ENCODE measurements around the gene PLD5.

Gene PLD5

DNA sequence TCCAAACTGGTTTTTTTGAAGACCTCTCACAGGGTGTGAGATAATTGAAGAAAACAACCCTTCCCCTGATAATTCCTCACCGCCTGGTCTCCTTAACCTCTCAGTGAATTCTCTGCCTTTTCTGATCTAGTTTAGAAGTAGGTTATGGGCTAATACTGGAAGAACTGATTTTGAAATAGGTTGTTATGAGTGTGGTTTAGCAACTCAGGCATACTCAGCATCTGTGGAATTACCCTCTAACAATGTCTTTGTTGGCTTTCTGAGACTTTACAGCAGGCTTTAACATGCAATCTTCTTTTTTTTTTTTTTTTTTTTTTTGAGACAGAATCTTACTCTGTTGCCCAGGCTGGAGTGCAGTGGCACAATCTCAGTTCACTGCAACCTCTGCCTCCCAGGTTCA lies 10.3 kb upstream of the PLD5 start:
- no peak for DNase-seq
- Histone ChIP-seq H3K4ac (ENCODE audit: low read depth in 1 of 2, low read length in 2 of 2) (no peak overlapping the region), H3K27ac (ENCODE audit: low read length, poor library complexity, severe bottlenecking) (no peak overlapping the region), H3K23ac (ENCODE audit: low read length in 2 of 2) (no peak overlapping the region), H3K9ac (ENCODE audit: low read length) (no peak overlapping the region), H3K4me3 (ENCODE audit: insufficient read depth in 1 of 2, low read depth in 1 of 2, low read length in 2 of 2) (no peak overlapping the region), H3K18ac (ENCODE audit: low read depth in 1 of 2, low read length in 2 of 2) (no peak overlapping the region), H2BK5ac (ENCODE audit: low read depth, low read length, poor library complexity, severe bottlenecking) (no peak overlapping the region), H3K79me1 (replicated peaks; ENCODE audit: low read length, poor library complexity, severe bottlenecking) (no peaks in the 10 kb centered on the region), H3K36me3 (ENCODE audit: control insufficient read depth in 1 of 2, insufficient read depth in 2 of 2, low read depth in 1 of 2, low read length in 2 of 2) (no peaks in the 10 kb centered on the region), H3K27me3 (ENCODE audit: control insufficient read depth in 1 of 2, insufficient read depth in 1 of 2, low read length in 2 of 2) (no peaks in the 10 kb centered on the region), H3K4me2 (ENCODE audit: low read length, poor library complexity, severe bottlenecking) (no peak overlapping the region), H3K4me1 (ENCODE audit: control insufficient read depth, insufficient read depth, low read depth, low read length) (peaks cover 2% of the 10 kb centered on the region), H2BK15ac (ENCODE audit: low read depth, poor library complexity, severe bottlenecking) (no peak overlapping the region), H4K8ac (ENCODE audit: low read length) (no peak overlapping the region), H2BK120ac (ENCODE audit: low read depth, low read length) (no peak overlapping the region), H3K14ac (ENCODE audit: low read length in 2 of 2) (no peak overlapping the region), H2BK12ac (ENCODE audit: low read length in 2 of 2) (no peak overlapping the region), H3K9me3 (ENCODE audit: control insufficient read depth, low read length) (peaks cover 4% of the 10 kb centered on the region), H2AK5ac (ENCODE audit: low read length, severe bottlenecking) (no peak overlapping the region), H4K91ac (ENCODE audit: low read length) (no peak overlapping the region), H2AFZ (ENCODE audit: low read depth, low read length) (no peak overlapping the region)
- no CpG with 5 or more reads among the region's 1 CpG for WGBS

DNA sequence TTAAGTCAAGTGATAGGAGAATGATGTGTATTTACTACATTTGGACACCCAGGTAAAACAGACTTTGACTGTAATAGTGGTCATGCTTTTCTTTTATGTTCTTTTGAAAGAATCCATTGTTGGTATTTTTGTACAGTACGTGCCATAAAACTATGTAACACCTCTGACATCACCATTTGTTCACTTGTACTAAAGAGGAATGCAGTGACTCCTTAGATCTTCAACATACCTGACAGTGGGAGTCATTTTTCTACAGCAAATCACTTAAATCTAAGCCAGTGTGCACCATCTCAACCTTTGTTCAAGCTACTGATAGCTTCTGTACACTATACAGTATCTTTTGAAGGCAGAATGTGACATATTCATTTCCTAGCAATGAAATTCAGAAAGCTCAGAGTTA lies 6.3 kb upstream of the PLD5 start:
- Histone ChIP-seq H4K8ac (ENCODE audit: low read length) (no peak overlapping the region), H3K23ac (ENCODE audit: low read length in 2 of 2) (no peak overlapping the region), H2BK15ac (ENCODE audit: low read depth, poor library complexity, severe bottlenecking) (no peak overlapping the region), H3K4me2 (ENCODE audit: low read length, poor library complexity, severe bottlenecking) (no peak overlapping the region), H3K4me3 (ENCODE audit: insufficient read depth in 1 of 2, low read depth in 1 of 2, low read length in 2 of 2) (no peak overlapping the region), H2AK5ac (ENCODE audit: low read length, severe bottlenecking) (no peak overlapping the region), H3K9me3 (ENCODE audit: control insufficient read depth, low read length) (no peaks in the 10 kb centered on the region), H3K79me1 (replicated peaks; ENCODE audit: low read length, poor library complexity, severe bottlenecking) (no peaks in the 10 kb centered on the region), H3K27me3 (ENCODE audit: control insufficient read depth in 1 of 2, insufficient read depth in 1 of 2, low read length in 2 of 2) (peaks cover 5 to 7% of the 10 kb centered on the region in 2 experiments), H3K4ac (ENCODE audit: low read depth in 1 of 2, low read length in 2 of 2) (no peak overlapping the region), H2BK12ac (ENCODE audit: low read length in 2 of 2) (no peak overlapping the region), H3K36me3 (ENCODE audit: control insufficient read depth in 1 of 2, insufficient read depth in 2 of 2, low read depth in 1 of 2, low read length in 2 of 2) (no peaks in the 10 kb centered on the region), H3K27ac (ENCODE audit: low read length, poor library complexity, severe bottlenecking) (no peak overlapping the region), H2AFZ (ENCODE audit: low read depth, low read length) (no peak overlapping the region), H3K18ac (ENCODE audit: low read depth in 1 of 2, low read length in 2 of 2) (no peak overlapping the region), H2BK5ac (ENCODE audit: low read depth, low read length, poor library complexity, severe bottlenecking) (no peak overlapping the region), H2BK120ac (ENCODE audit: low read depth, low read length) (no peak overlapping the region), H3K4me1 (ENCODE audit: control insufficient read depth, insufficient read depth, low read depth, low read length) (peaks cover 2% of the 10 kb centered on the region), H3K14ac (ENCODE audit: low read length in 2 of 2) (no peak overlapping the region), H3K9ac (ENCODE audit: low read length) (no peak overlapping the region), H4K91ac (ENCODE audit: low read length) (no peak overlapping the region)
- WGBS, result 45% methylated on average over 1 of the region's 1 CpG
- DNase-seq, result no peak

DNA sequence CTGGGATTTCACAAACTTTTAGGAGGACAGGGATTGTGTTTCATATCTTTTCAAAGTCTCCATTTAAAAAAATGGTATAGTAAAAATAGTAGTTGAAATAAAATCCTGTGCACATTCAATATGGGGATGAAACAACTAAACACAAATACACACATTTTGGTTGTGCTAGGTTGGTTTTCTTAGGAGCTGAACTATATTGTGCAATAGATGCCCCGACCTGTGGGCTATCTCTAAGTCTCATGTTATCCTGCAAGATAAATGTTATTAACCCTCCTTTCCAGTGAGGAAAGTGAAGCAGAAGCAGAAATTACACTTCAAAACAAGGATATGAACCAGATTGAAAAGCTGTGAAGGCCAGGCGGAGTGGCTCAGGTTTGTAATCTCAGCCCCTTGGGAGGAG lies 1.3 kb upstream of the PLD5 start:
- Histone ChIP-seq H2BK12ac (ENCODE audit: low read length in 2 of 2) (no peak overlapping the region), H4K8ac (ENCODE audit: low read length) (no peak overlapping the region), H3K27me3 (ENCODE audit: control insufficient read depth in 1 of 2, insufficient read depth in 1 of 2, low read length in 2 of 2) (peaks cover 40% of the 10 kb centered on the region in 2 experiments), H3K79me1 (replicated peaks; ENCODE audit: low read length, poor library complexity, severe bottlenecking) (no peaks in the 10 kb centered on the region), H2BK120ac (ENCODE audit: low read depth, low read length) (no peak overlapping the region), H2BK5ac (ENCODE audit: low read depth, low read length, poor library complexity, severe bottlenecking) (no peak overlapping the region), H3K18ac (ENCODE audit: low read depth in 1 of 2, low read length in 2 of 2) (no peak overlapping the region), H3K14ac (ENCODE audit: low read length in 2 of 2) (no peak overlapping the region), H3K9ac (ENCODE audit: low read length) (no peak overlapping the region), H3K4me1 (ENCODE audit: control insufficient read depth, insufficient read depth, low read depth, low read length) (peaks cover 16% of the 10 kb centered on the region), H2BK15ac (ENCODE audit: low read depth, poor library complexity, severe bottlenecking) (no peak overlapping the region), H3K4me2 (ENCODE audit: low read length, poor library complexity, severe bottlenecking) (no peak overlapping the region), H3K27ac (ENCODE audit: low read length, poor library complexity, severe bottlenecking) (no peak overlapping the region), H3K9me3 (ENCODE audit: control insufficient read depth, low read length) (no peaks in the 10 kb centered on the region), H3K23ac (ENCODE audit: low read length in 2 of 2) (no peak overlapping the region), H4K91ac (ENCODE audit: low read length) (no peak overlapping the region), H2AK5ac (ENCODE audit: low read length, severe bottlenecking) (no peak overlapping the region), H3K4me3 (ENCODE audit: insufficient read depth in 1 of 2, low read depth in 1 of 2, low read length in 2 of 2) (no peak overlapping the region), H3K36me3 (ENCODE audit: control insufficient read depth in 1 of 2, insufficient read depth in 2 of 2, low read depth in 1 of 2, low read length in 2 of 2) (no peaks in the 10 kb centered on the region), H3K4ac (ENCODE audit: low read depth in 1 of 2, low read length in 2 of 2) (no peak overlapping the region), H2AFZ (ENCODE audit: low read depth, low read length) (no peak overlapping the region)
- WGBS, result 92% methylated on average over 2 of the region's 2 CpGs
- no peak for DNase-seq

DNA sequence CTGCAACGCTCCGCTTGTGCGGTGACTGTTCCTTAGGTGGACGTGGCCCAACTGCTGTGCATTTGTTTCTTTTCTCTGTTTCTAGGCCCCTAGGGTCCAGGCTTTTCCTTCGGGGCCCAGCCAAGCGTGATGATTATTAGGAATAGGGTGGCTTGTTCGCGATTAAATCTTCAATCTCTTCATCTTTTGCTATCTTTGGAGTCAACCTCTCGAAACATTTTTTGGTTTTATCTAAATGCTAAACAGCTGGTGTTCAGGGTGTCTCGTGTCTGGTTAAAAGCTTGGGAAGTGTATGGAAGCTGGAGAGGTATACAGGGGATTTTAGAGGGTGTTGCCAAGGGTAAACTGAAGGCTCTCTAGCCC lies 844 bp upstream of the PLD5 start:
- Histone ChIP-seq H3K79me1 (replicated peaks; ENCODE audit: low read length, poor library complexity, severe bottlenecking) (no peaks in the 10 kb centered on the region), H3K9ac (ENCODE audit: low read length) (no peak overlapping the region), H3K4me2 (ENCODE audit: low read length, poor library complexity, severe bottlenecking) (peak overlapping the region; percentile 97), H2BK15ac (ENCODE audit: low read depth, poor library complexity, severe bottlenecking) (no peak overlapping the region), H3K27me3 (ENCODE audit: control insufficient read depth in 1 of 2, insufficient read depth in 1 of 2, low read length in 2 of 2) (peaks cover 40 to 44% of the 10 kb centered on the region in 2 experiments), H3K36me3 (ENCODE audit: control insufficient read depth in 1 of 2, insufficient read depth in 2 of 2, low read depth in 1 of 2, low read length in 2 of 2) (no peaks in the 10 kb centered on the region), H2AK5ac (ENCODE audit: low read length, severe bottlenecking) (no peak overlapping the region), H3K14ac (ENCODE audit: low read length in 2 of 2) (no peak overlapping the region), H3K23ac (ENCODE audit: low read length in 2 of 2) (no peak overlapping the region), H4K91ac (ENCODE audit: low read length) (no peak overlapping the region), H3K4me1 (ENCODE audit: control insufficient read depth, insufficient read depth, low read depth, low read length) (peaks cover 16% of the 10 kb centered on the region), H2BK120ac (ENCODE audit: low read depth, low read length) (no peak overlapping the region), H3K18ac (ENCODE audit: low read depth in 1 of 2, low read length in 2 of 2) (no peak overlapping the region), H2BK12ac (ENCODE audit: low read length in 2 of 2) (no peak overlapping the region), H2BK5ac (ENCODE audit: low read depth, low read length, poor library complexity, severe bottlenecking) (no peak overlapping the region), H3K4ac (ENCODE audit: low read depth in 1 of 2, low read length in 2 of 2) (no peak overlapping the region), H3K9me3 (ENCODE audit: control insufficient read depth, low read length) (no peaks in the 10 kb centered on the region), H3K27ac (ENCODE audit: low read length, poor library complexity, severe bottlenecking) (no peak overlapping the region), H2AFZ (ENCODE audit: low read depth, low read length) (no peak overlapping the region), H4K8ac (ENCODE audit: low read length) (no peak overlapping the region), H3K4me3 (ENCODE audit: insufficient read depth in 1 of 2, low read depth in 1 of 2, low read length in 2 of 2) (peak overlapping the region; percentile 51)
- no peak for DNase-seq
- WGBS, result 19% methylated on average over 6 of the region's 10 CpGs

Measured in mesenchymal stem cell (in vitro differentiated cells and primary cell).